MCF 10A (cell line): ENCODE data around the gene AUTS2. TPM values are rescaled to one million over a fixed set of nuclear protein-coding genes. Genes with fewer than 3 reads are reported as not detected.

Experiments
- BruUV-seq: library from RNA; stranded (reverse); fragments of 400-500 nt; replicated peaks from 2 replicates; lab custom pipeline; 2021; lab: Mats Ljungman, UMichigan
- CTCF ChIA-PET: fragments of 300-600 bp; sonication (Branson Sonifier 250); formaldehyde crosslinking; extraction: SDS; loops from one replicate; lab custom pipeline; 2021; ENCODE audit warnings: antibody characterized with exemption, inconsistent platforms; lab: Yijun Ruan, JAX
- POLR2A ChIA-PET: fragments of 300-600, 350-650 bp; sonication (Branson Sonifier 250); formaldehyde crosslinking; extraction: SDS; loops from one replicate; lab custom pipeline; 2020; ENCODE audit warnings: antibody characterized with exemption, inconsistent platforms; lab: Yijun Ruan, JAX
- DNase-seq: peaks from one replicate; pipeline ENCODE4 v3.0.0-alpha.2; 2018; ENCODE audit not compliant: unreplicated experiment
- H3K27ac Mint-ChIP-seq: one replicate; pipeline ENCODE4 v1.8.0; 2022; ENCODE audit warnings: mild to moderate bottlenecking, low read depth, mixed read lengths; ENCODE audit not compliant: unreplicated experiment
- H3K27me3 Mint-ChIP-seq: one replicate; pipeline ENCODE4 v1.8.0; 2022; ENCODE audit warnings: mixed read lengths; ENCODE audit not compliant: insufficient read depth, unreplicated experiment
- H3K36me3 Mint-ChIP-seq: one replicate; pipeline ENCODE4 v1.8.0; 2022; ENCODE audit warnings: mild to moderate bottlenecking, moderate library complexity, mixed read lengths; ENCODE audit not compliant: insufficient read depth, unreplicated experiment
- H3K4me1 Mint-ChIP-seq: one replicate; pipeline ENCODE4 v1.8.0; 2022; ENCODE audit warnings: mixed read lengths; ENCODE audit not compliant: insufficient read depth, unreplicated experiment
- H3K4me3 Mint-ChIP-seq: one replicate; pipeline ENCODE4 v1.8.0; 2022; ENCODE audit warnings: mild to moderate bottlenecking, moderate library complexity, mixed read lengths; ENCODE audit not compliant: unreplicated experiment
- H3K9me3 Mint-ChIP-seq: one replicate; pipeline ENCODE4 v1.8.0; 2022; ENCODE audit warnings: mixed read lengths; ENCODE audit not compliant: unreplicated experiment
- intact Hi-C: fragments of 100-400 bp; cut with micrococcal nuclease; formaldehyde crosslinking; loops from 2 replicates; pipeline ENCODE4 v1.14.1; 2022
- total RNA-seq: library from RNA; stranded (reverse); gene quantifications from 2 replicates; pipeline ENCODE4 v1.2.3, GENCODE V29; 2022
- TF ChIP-seq, protein P1 (sequence below): fragments of 200-600 bp; IDR thresholded peaks from one replicate; pipeline ENCODE4 v1.8.0; 2022; ENCODE audit warnings: antibody characterized with exemption, mild to moderate bottlenecking; ENCODE audit not compliant: unreplicated experiment

The AUTS2 gene
- total RNA-seq, 1 experiment from 2014 or later: 1.3 TPM

- H3K9me3 Mint-ChIP-seq: peaks cover 54% of the 10 kb centered on the region
- ChIA-PET CTCF (no interaction called here), POLR2A (interaction anchor here (0.6 kb wide), 1 partner anchor 1151 kb away, joined by 3 read pairs; no protein-coding TSS in a partner anchor)
- intact Hi-C loops: no loop called here
- TF ChIP-seq, protein P1, sequence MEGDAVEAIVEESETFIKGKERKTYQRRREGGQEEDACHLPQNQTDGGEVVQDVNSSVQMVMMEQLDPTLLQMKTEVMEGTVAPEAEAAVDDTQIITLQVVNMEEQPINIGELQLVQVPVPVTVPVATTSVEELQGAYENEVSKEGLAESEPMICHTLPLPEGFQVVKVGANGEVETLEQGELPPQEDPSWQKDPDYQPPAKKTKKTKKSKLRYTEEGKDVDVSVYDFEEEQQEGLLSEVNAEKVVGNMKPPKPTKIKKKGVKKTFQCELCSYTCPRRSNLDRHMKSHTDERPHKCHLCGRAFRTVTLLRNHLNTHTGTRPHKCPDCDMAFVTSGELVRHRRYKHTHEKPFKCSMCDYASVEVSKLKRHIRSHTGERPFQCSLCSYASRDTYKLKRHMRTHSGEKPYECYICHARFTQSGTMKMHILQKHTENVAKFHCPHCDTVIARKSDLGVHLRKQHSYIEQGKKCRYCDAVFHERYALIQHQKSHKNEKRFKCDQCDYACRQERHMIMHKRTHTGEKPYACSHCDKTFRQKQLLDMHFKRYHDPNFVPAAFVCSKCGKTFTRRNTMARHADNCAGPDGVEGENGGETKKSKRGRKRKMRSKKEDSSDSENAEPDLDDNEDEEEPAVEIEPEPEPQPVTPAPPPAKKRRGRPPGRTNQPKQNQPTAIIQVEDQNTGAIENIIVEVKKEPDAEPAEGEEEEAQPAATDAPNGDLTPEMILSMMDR: no peak
- no peak for DNase-seq
- H3K4me3 Mint-ChIP-seq: no peak overlapping the region
- no TSS peak for BruUV-seq
- H3K36me3 Mint-ChIP-seq: no peaks in the 10 kb centered on the region
- H3K4me1 Mint-ChIP-seq: no peaks in the 10 kb centered on the region
- H3K27ac Mint-ChIP-seq: no peak overlapping the region
- no peaks in the 10 kb centered on the region for H3K27me3 Mint-ChIP-seq
Measured at GRCh38 chr7:70032649-70033048, 434.4 kb downstream of the AUTS2 start.

DNA sequence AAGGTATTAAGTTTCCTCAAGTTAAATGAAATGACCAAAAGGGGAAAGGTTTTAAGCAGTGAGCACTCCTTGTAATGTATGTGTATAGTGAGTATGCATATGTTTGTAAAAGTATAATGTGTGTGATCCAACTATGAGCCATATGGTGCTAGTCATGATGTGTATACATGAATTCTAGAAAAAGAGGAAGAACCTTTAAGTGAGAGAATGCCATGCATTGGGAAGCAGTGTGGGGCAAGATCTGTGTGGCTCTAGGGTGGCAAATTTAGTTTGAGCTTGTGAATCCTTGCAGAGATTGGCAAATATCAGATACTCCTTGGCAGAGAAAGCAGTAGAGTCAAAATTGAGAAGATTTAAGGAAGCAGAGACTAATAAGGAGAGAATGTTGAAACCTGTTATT lies 435.0 kb downstream of the AUTS2 start:
- no peaks in the 10 kb centered on the region for H3K27me3 Mint-ChIP-seq
- POLR2A ChIA-PET: interaction anchor here (0.6 kb wide), 1 partner anchor 1151 kb away, joined by 3 read pairs; no protein-coding TSS in a partner anchor
- H3K4me3 Mint-ChIP-seq: no peak overlapping the region
- CTCF ChIA-PET: no interaction called here
- intact Hi-C loops: no loop called here
- peaks cover 51% of the 10 kb centered on the region for H3K9me3 Mint-ChIP-seq
- no peaks in the 10 kb centered on the region for H3K36me3 Mint-ChIP-seq
- TF ChIP-seq, protein P1: no peak
- H3K4me1 Mint-ChIP-seq: no peaks in the 10 kb centered on the region
- no peak overlapping the region for H3K27ac Mint-ChIP-seq
- no peak for DNase-seq
- BruUV-seq: no TSS peak

DNA sequence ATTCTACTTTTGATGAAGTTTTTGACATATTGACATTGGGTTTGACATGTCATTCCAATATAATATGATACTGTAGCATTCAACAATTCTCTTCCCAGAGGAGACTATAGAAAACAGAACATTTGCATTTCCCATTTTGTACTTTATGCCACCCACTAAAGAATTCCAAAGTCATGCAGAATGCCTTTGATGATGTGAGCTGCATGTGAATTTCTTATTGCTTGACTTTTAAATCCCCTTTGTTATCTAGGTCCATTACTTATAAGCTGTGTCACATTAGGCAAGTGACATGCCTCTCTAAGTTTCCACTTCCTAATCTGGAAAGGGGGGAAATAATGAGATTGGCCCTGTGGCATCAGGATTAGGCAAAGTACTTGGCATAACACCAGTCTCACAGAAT lies 436.7 kb downstream of the AUTS2 start:
- intact Hi-C loops: no loop called here

GRCh38 chr7:70035519-70035918 lies 437.2 kb downstream of the AUTS2 start:
- no peak overlapping the region for H3K27ac Mint-ChIP-seq
- no peaks in the 10 kb centered on the region for H3K4me1 Mint-ChIP-seq
- DNase-seq: no peak
- no peaks in the 10 kb centered on the region for H3K36me3 Mint-ChIP-seq
- ChIA-PET CTCF (no interaction called here), POLR2A (no interaction called here)
- TF ChIP-seq, protein P1: no peak
- no TSS peak for BruUV-seq
- H3K27me3 Mint-ChIP-seq: no peaks in the 10 kb centered on the region
- H3K4me3 Mint-ChIP-seq: no peak overlapping the region
- intact Hi-C loops: no loop called here
- peaks cover 52% of the 10 kb centered on the region for H3K9me3 Mint-ChIP-seq

More for the DNA sequence above, 436.7 kb downstream of the AUTS2 start:
- Mint-ChIP-seq H3K27me3 (no peaks in the 10 kb centered on the region), H3K36me3 (no peaks in the 10 kb centered on the region), H3K4me3 (no peak overlapping the region), H3K4me1 (no peaks in the 10 kb centered on the region), H3K27ac (no peak overlapping the region), H3K9me3 (peaks cover 50% of the 10 kb centered on the region)
- no peak for DNase-seq
- ChIA-PET CTCF (no interaction called here), POLR2A (no interaction called here)
- BruUV-seq: no TSS peak
- TF ChIP-seq, protein P1: no peak
